ENCODE results near the gene LDAF1. TPM values are rescaled to one million over a fixed set of nuclear protein-coding genes. Genes with fewer than 3 reads are reported as not detected.

The LDAF1 gene
- total RNA-seq, 1 donor from 2014 or later = 46.6 TPM

DNA sequence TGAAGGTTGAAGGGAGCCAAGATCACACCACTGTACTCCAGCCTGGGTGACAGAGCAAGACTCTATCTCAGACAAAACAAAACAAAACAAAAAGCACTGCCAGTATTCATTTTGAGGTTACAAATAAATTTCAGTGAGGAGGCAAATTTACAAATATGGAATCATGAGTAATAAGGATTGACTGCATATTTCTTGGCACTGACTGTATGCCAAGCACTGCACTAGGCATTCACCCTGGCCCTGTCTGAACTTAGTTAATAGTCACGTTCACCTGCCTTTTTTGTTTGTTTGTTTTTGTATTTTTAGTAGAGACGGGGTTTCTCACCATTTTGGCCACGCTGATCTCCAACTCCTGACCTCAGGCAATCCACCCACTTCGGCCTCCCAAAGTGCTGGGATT, 5.1 kb downstream of the LDAF1 start:
- Mint-ChIP-seq H3K4me1 (ENCODE audit: low read depth) (peaks cover 40% of the 10 kb centered on the region), H3K4me3 (ENCODE audit: unreplicated experiment) (no peak overlapping the region), H3K9me3 (ENCODE audit: low read depth) (no peaks in the 10 kb centered on the region), H3K36me3 (ENCODE audit: low read depth) (peaks cover 25% of the 10 kb centered on the region), H3K27ac (ENCODE audit: unreplicated experiment) (no peak overlapping the region), H3K27me3 (ENCODE audit: low read depth) (no peaks in the 10 kb centered on the region)
- TF ChIP-seq, protein P1, sequence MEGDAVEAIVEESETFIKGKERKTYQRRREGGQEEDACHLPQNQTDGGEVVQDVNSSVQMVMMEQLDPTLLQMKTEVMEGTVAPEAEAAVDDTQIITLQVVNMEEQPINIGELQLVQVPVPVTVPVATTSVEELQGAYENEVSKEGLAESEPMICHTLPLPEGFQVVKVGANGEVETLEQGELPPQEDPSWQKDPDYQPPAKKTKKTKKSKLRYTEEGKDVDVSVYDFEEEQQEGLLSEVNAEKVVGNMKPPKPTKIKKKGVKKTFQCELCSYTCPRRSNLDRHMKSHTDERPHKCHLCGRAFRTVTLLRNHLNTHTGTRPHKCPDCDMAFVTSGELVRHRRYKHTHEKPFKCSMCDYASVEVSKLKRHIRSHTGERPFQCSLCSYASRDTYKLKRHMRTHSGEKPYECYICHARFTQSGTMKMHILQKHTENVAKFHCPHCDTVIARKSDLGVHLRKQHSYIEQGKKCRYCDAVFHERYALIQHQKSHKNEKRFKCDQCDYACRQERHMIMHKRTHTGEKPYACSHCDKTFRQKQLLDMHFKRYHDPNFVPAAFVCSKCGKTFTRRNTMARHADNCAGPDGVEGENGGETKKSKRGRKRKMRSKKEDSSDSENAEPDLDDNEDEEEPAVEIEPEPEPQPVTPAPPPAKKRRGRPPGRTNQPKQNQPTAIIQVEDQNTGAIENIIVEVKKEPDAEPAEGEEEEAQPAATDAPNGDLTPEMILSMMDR (IDR thresholded peaks at IDR 0.05) = no peak
- no peak for DNase-seq (ENCODE audit: low spot score)

DNA sequence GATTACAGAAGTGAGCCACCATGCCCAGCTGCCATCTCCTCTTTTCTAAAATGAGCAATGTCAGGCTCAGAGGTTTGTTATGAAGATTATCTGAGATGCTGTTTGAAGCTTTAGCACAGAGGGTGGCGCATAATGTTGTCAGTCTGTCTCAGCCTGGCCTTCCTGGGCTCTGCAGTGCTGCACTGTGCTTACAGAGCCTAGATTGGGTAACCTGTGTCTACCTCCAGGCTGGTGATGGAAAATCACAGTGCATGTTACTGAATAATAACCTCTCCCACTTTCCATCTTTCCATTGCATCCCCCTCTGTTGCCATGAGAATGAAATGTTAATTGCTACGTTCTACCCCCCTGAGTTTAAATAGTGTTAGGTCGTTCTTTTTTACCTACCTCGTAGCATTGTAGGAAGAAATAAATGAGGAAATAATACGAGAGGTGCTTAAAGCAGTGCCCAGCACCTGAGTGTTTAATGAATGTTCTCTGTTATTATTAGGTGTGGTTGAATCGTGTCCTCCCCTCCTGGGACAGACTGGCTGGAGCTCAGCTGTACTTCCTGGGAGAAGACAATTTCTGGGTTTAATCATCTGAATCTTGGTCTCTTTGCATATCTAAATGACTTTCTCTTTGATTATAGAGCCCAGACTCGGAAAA, 6.2 kb downstream of the LDAF1 start:
- Mint-ChIP-seq H3K4me1 (ENCODE audit: low read depth) (peaks cover 36% of the 10 kb centered on the region), H3K27ac (ENCODE audit: unreplicated experiment) (no peak overlapping the region), H3K36me3 (ENCODE audit: low read depth) (peaks cover 25% of the 10 kb centered on the region), H3K27me3 (ENCODE audit: low read depth) (no peaks in the 10 kb centered on the region), H3K9me3 (ENCODE audit: low read depth) (no peaks in the 10 kb centered on the region), H3K4me3 (ENCODE audit: unreplicated experiment) (no peak overlapping the region)
- DNase-seq (ENCODE audit: low spot score) = no peak
- TF ChIP-seq, protein P1 (IDR thresholded peaks at IDR 0.05) = no peak

DNA sequence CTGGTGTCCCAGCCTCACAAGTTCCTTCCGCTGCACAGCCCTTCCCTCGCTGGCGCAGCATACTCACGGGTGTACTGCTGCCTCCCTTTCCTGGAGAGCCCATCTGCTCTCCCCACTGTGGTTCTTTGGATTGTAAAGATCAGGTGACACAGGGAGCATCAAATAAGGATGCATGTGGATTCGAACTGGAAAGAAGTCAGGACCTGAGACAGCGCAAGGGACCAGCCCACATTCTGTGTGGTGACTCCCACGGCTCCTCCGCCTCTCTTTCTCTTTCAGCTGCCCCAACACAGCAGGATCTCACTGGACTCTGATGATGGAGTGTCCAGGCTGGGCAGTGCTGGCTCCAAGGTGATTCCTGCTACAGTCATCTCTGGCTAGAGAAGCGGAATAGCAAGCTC, 8.1 kb downstream of the LDAF1 start:
- DNase-seq (ENCODE audit: low spot score) = no peak
- TF ChIP-seq, protein P1 (IDR thresholded peaks at IDR 0.05) = no peak
- Mint-ChIP-seq H3K4me3 (ENCODE audit: unreplicated experiment) (no peak overlapping the region), H3K27me3 (ENCODE audit: low read depth) (no peaks in the 10 kb centered on the region), H3K4me1 (ENCODE audit: low read depth) (peaks cover 22% of the 10 kb centered on the region), H3K9me3 (ENCODE audit: low read depth) (no peaks in the 10 kb centered on the region), H3K36me3 (ENCODE audit: low read depth) (peaks cover 29% of the 10 kb centered on the region), H3K27ac (ENCODE audit: unreplicated experiment) (no peak overlapping the region)

DNA sequence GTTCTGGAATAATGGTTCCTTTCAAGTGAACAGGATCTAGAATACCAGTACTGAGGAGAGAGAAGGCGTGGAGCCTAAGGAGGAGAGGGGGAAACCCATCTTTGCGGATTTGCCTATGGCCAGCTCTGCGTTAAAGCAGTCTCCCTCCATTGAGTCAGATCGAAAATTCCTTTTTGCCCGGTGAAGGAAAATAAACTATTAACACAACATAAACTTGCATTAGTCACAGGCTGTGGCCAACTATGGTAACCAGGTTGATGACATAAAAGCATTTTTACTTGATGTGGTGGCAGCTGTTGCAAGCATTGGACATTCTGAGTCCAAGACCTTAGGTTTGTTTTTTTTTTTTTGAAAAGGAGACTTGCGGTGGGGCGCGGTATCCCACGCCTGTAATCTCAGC, 8.9 kb downstream of the LDAF1 start:
- Mint-ChIP-seq H3K4me3 (ENCODE audit: unreplicated experiment) (no peak overlapping the region), H3K27ac (ENCODE audit: unreplicated experiment) (no peak overlapping the region), H3K4me1 (ENCODE audit: low read depth) (peaks cover 19% of the 10 kb centered on the region), H3K9me3 (ENCODE audit: low read depth) (no peaks in the 10 kb centered on the region), H3K27me3 (ENCODE audit: low read depth) (no peaks in the 10 kb centered on the region), H3K36me3 (ENCODE audit: low read depth) (peaks cover 26% of the 10 kb centered on the region)
- TF ChIP-seq, protein P1 (IDR thresholded peaks at IDR 0.05) = no peak
- DNase-seq (ENCODE audit: low spot score) = no peak

DNA sequence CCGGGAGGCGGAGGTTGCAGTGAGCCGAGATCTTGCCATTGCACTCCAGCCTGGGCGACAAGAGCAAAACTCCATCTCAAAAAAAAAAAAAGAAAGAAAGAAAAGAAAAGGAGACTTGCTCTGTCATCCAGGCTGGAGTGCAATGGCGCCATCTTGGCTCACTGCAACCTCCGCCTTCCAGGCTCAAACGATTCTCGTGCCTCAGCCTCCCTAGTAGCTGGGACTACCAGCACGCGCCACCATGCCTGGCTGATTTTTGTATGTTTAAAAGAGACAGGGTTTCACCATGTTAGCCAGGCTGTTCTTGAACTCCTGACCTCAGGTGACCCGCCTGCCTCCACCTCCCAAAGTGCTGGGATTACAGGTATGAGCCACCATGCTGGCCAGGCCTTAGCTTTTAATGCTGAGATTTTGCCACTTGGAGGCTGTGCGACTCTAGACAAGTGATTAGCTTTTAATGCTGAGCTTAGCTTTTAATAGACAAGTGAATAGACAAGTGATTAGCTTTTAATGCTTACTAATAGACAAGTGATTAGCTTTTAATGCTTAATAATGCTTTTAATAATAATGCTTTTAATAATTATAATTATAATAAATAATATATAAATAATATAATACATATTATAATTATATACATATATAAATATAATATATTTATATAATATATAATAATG, 9.6 kb downstream of the LDAF1 start:
- TF ChIP-seq, protein P1 (IDR thresholded peaks at IDR 0.05) = no peak
- no peak overlapping the region for H3K27ac Mint-ChIP-seq (ENCODE audit: unreplicated experiment)
- H3K9me3 Mint-ChIP-seq (ENCODE audit: low read depth) = no peaks in the 10 kb centered on the region
- no peak overlapping the region for H3K4me3 Mint-ChIP-seq (ENCODE audit: unreplicated experiment)
- no peaks in the 10 kb centered on the region for H3K27me3 Mint-ChIP-seq (ENCODE audit: low read depth)
- H3K4me1 Mint-ChIP-seq (ENCODE audit: low read depth) = peaks cover 13% of the 10 kb centered on the region
- DNase-seq (ENCODE audit: low spot score) = no peak
- H3K36me3 Mint-ChIP-seq (ENCODE audit: low read depth) = peaks cover 28% of the 10 kb centered on the region

Measured in chondrocyte (in vitro differentiated cells).